HepG2 (cell line): ENCODE data around the gene LAMB4. TPM values are rescaled to one million over a fixed set of nuclear protein-coding genes. Genes with fewer than 3 reads are reported as not detected.

Experiments used
- ATAC-seq: fragments of 200-7000 bp; cut with Tn5 transposase; 3 replicates; pipeline ENCODE4 v1.9.1; 2020; ENCODE audit warnings: mild to moderate bottlenecking, moderate library complexity
- BruUV-seq: library from RNA; stranded (reverse); fragments of 400-500 nt; replicated peaks from 2 replicates; lab custom pipeline; 2021; lab: Mats Ljungman, UMichigan
- CTCF ChIA-PET: fragments of 300-600 bp; formaldehyde crosslinking; extraction: SDS; loops from one replicate; lab custom pipeline; 2021; ENCODE audit warnings: low total read pairs, inconsistent platforms, low intra/inter-chr PET ratio; lab: Yijun Ruan, JAX
- POLR2A ChIA-PET: fragments of 350-600 bp; sonication (Branson Sonifier 250); formaldehyde crosslinking; loops from one replicate; lab custom pipeline; 2020; ENCODE audit warnings: antibody characterized with exemption, inconsistent platforms; lab: Yijun Ruan, JAX
- DNase-seq: peaks from one replicate; pipeline ENCODE4 v3.0.0-alpha.2; 2015; ENCODE audit warnings: low spot score
- FAIRE-seq: peaks from 3 replicates; lab custom pipeline; 2011; peaks lifted over from hg19 to GRCh38; lab: Jason Lieb, UNC
- H2AFZ ChIP-seq: one replicate; pipeline ENCODE4 v1.6.1; 2011; ENCODE audit warnings: low read length, inconsistent platforms
- H3K27ac ChIP-seq: fragments of 300-600 bp; 3 replicates; pipeline ENCODE4 v1.8.0; 2011; ENCODE audit warnings: mixed run types, mild to moderate bottlenecking, mixed read lengths, low read length, inconsistent platforms; ENCODE audit not compliant: insufficient read depth; ENCODE audit errors: extremely low read length
- H3K27me3 ChIP-seq, 2 experiments: fragments of 200-600 bp in 1 of 2; 2 replicates in 1 of 2; 3 replicates in 1 of 2; pipeline versions ENCODE4 v1.6.0 to v1.8.0; 2011; ENCODE audit warnings: low read length in 2 of 2, mild to moderate bottlenecking in 2 of 2, moderate library complexity in 2 of 2, inconsistent platforms in 1 of 2; ENCODE audit not compliant: insufficient read depth in 2 of 2, control insufficient read depth in 1 of 2
- H3K36me3 ChIP-seq, 2 experiments: fragments of 200-600 bp in 1 of 2; replicated peaks in 1 of 2; 2 replicates in 1 of 2; 3 replicates in 1 of 2; pipeline versions ENCODE4 v1.5.1 to v1.8.0; 2011; ENCODE audit warnings: low read length in 2 of 2, inconsistent platforms in 1 of 2; ENCODE audit not compliant: insufficient read depth in 2 of 2, control insufficient read depth in 1 of 2
- H3K4me1 ChIP-seq: 2 replicates; pipeline ENCODE4 v1.5.1; 2012; ENCODE audit warnings: low read length, inconsistent platforms; ENCODE audit not compliant: insufficient read depth
- H3K4me2 ChIP-seq: 2 replicates; pipeline ENCODE4 v1.6.0; 2011; ENCODE audit warnings: low read depth, low read length, inconsistent platforms
- H3K4me3 ChIP-seq, 3 experiments: fragments of 200-600 bp in 1 of 3; sonication (generic), shearing (Covaris generic) in 1 of 3; replicated peaks in 1 of 3; 2 replicates each; pipeline ENCODE4 v1.5.1; 2011 to 2016; ENCODE audit warnings: low read length in 3 of 3, inconsistent platforms in 2 of 3, low read depth in 2 of 3, mild to moderate bottlenecking in 2 of 3, control low read depth in 1 of 3, mixed read lengths in 1 of 3; ENCODE audit not compliant: insufficient read depth in 1 of 3
- H3K79me2 ChIP-seq: one replicate; pipeline ENCODE4 v1.6.1; 2011; ENCODE audit warnings: low read length, inconsistent platforms; ENCODE audit not compliant: insufficient read depth
- H3K9ac ChIP-seq: 2 replicates; pipeline ENCODE4 v1.6.0; 2011; ENCODE audit warnings: mild to moderate bottlenecking, low read depth, low read length, inconsistent platforms; ENCODE audit not compliant: insufficient read depth
- H3K9me3 ChIP-seq: 2 replicates; pipeline ENCODE4 v1.5.1; 2012; ENCODE audit warnings: mild to moderate bottlenecking, low read length
- H4K20me1 ChIP-seq: 2 replicates; pipeline ENCODE4 v1.6.0; 2011; ENCODE audit warnings: inconsistent platforms, mild to moderate bottlenecking, low read length, moderate library complexity; ENCODE audit not compliant: insufficient read depth
- ATF1 ChIP-seq: IDR thresholded peaks from 2 replicates; pipeline ENCODE4 v1.6.1; 2016; ENCODE audit warnings: mild to moderate bottlenecking, control low read depth
- MEIS1 ChIP-seq: sonication (generic); formaldehyde crosslinking; IDR thresholded peaks from 2 replicates; pipeline ENCODE4 v1.9.0; 2021; ENCODE audit warnings: mild to moderate bottlenecking, missing genetic modification reagents, moderate library complexity, borderline replicate concordance
- NR2F1 ChIP-seq, 2 experiments: fragments of 450-650 bp in 1 of 2; formaldehyde crosslinking in 1 of 2; IDR thresholded peaks; 2 replicates each; pipeline versions ENCODE4 v1.5.0 to v1.6.1; 2016 to 2020; ENCODE audit warnings: mild to moderate bottlenecking in 1 of 2, missing compliant biosample characterization in 1 of 2, missing genetic modification reagents in 1 of 2, moderate library complexity in 1 of 2
- PHF20 ChIP-seq: sonication (generic); formaldehyde crosslinking; IDR thresholded peaks from 2 replicates; pipeline ENCODE4 v1.5.0; 2020; ENCODE audit warnings: mild to moderate bottlenecking, missing genetic modification reagents
- POLR2AphosphoS2 ChIP-seq: IDR thresholded peaks from 2 replicates; pipeline ENCODE4 v1.6.1; 2011; ENCODE audit warnings: low read depth, low read length, improper control_type of control experiment
- RCOR2 ChIP-seq: IDR thresholded peaks from 2 replicates; pipeline ENCODE4 v1.6.1; 2016; ENCODE audit warnings: missing biosample characterization, missing genetic modification reagents
- RFX5 ChIP-seq: IDR thresholded peaks from 2 replicates; pipeline ENCODE4 v1.6.1; 2011; ENCODE audit warnings: low read depth, low read length, improper control_type of control experiment
- SMC3 ChIP-seq: IDR thresholded peaks from 2 replicates; pipeline ENCODE4 v1.6.1; 2011; ENCODE audit warnings: low read length, improper control_type of control experiment
- TARDBP ChIP-seq: sonication (generic); formaldehyde crosslinking; IDR thresholded peaks from 2 replicates; pipeline ENCODE4 v1.8.0; 2022; ENCODE audit warnings: mild to moderate bottlenecking, missing genetic modification reagents
- ZNF589 ChIP-seq: sonication (generic); formaldehyde crosslinking; conservative IDR thresholded peaks from 2 replicates; pipeline ENCODE4 v1.8.0; 2022; ENCODE audit warnings: mild to moderate bottlenecking, moderate library complexity, missing genetic modification reagents
- ZNF598 ChIP-seq: sonication (generic); formaldehyde crosslinking; IDR thresholded peaks from 2 replicates; pipeline ENCODE4 v1.5.1; 2020; ENCODE audit warnings: mild to moderate bottlenecking, missing genetic modification reagents, borderline replicate concordance
- ZNF816 ChIP-seq: sonication (generic); formaldehyde crosslinking; IDR thresholded peaks from 2 replicates; pipeline ENCODE4 v1.8.0; 2022; ENCODE audit warnings: missing genetic modification reagents, mild to moderate bottlenecking, borderline replicate concordance
- ZSCAN9 ChIP-seq: IDR thresholded peaks from 2 replicates; pipeline ENCODE4 v1.6.1; 2016; ENCODE audit warnings: borderline replicate concordance
- WGBS: methylation state at CpG from one replicate; pipeline ENCODE4 v1.1.6; 2017; ENCODE audit warnings: low lambda C conversion rate; 5-methylcytosine and 5-hydroxymethylcytosine counted together
- in situ Hi-C: cut with HindIII; loops from 2 replicates; pipeline ENCODE4 v1.10.0; 2017; ENCODE audit warnings: low pct_unique_long_range_greater_than_20kb; ENCODE audit not compliant: extremely low pct_ligation_motif_present
- intact Hi-C: fragments of 100-400 bp; cut with micrococcal nuclease; formaldehyde crosslinking; loops from one replicate; pipeline ENCODE4 v1.10.0; 2022; ENCODE audit not compliant: unreplicated experiment
- polyA plus RNA-seq, 8 experiments: library from polyadenylated mRNA; depleted of rRNA in 3 of 8; stranded (reverse) in 7 of 8; unstranded in 1 of 8; fragments of >200 nt; fragmentation: Illumina TruSeq in 4 of 8; extraction: Trizol in 4 of 8; gene quantifications; 2 replicates each; pipeline versions ENCODE4 v1.2.1 to v1.2.3, GENCODE V29; 2011 to 2016; ENCODE audit warnings: low read depth in 4 of 8, missing spikeins in 1 of 8, mixed read lengths in 1 of 8; ENCODE audit not compliant: insufficient read depth in 1 of 8
- total RNA-seq, 5 experiments: library from RNA; depleted of rRNA; stranded (reverse); fragments of >200 nt; fragmentation: Illumina TruSeq; extraction: Trizol; gene quantifications; 2 replicates each; pipeline ENCODE4 v1.2.3, GENCODE V29; 2016; ENCODE audit warnings: low read depth in 1 of 5
- TF ChIP-seq, protein P1 (sequence below): sonication (generic); formaldehyde crosslinking; IDR thresholded peaks from 2 replicates; pipeline ENCODE4 v1.4.0; 2020; ENCODE audit warnings: mild to moderate bottlenecking, missing genetic modification reagents
- TF ChIP-seq, protein P2 (sequence below), 2 experiments: sonication (generic) in 1 of 2; formaldehyde crosslinking in 1 of 2; IDR thresholded peaks; 2 replicates each; pipeline versions ENCODE4 v1.5.1 to v1.6.1; 2011 to 2020; ENCODE audit warnings: borderline replicate concordance in 1 of 2, low read depth in 1 of 2, low read length in 1 of 2, mild to moderate bottlenecking in 1 of 2, missing genetic modification reagents in 1 of 2, moderate library complexity in 1 of 2
- TF ChIP-seq, protein P3 (sequence below): sonication (generic); IDR thresholded peaks from 2 replicates; pipeline ENCODE4 v1.6.1; 2016; ENCODE audit warnings: low read depth, borderline replicate concordance

The LAMB4 gene
- total and polyA plus RNA-seq, 2 of the 13 experiments (the other 11 are each of a cell fraction or from before 2014, with no cell fraction given), result 0.05 TPM; not detected in 1

DNA sequence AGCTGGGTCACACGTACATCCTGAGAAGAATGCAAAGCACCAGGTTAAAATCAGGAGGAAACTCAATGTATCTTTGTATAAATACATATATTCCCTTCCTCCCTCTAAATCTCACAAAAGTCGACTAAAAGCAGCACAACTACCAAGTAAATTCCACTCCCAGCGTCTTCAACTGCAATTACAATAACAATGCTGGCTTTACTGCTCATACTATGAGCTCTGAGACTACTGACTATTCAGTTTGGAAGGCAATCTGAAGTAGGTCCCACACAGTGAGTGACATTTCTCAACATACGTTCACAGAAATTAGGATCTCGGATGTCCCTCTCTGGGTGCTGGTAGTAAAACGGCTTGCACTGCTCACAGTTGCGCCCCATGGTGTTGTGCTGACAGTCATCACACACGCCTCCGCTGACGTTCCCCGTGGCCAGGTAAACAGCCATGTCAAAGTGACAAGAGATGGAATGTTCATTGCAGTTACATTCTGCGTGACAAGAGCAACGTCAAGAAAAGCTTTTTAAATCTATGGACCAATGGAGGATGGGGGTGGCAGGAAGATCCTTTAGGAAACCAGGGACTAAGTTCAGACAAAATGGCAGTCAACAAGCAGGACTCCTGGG, 154.7 kb downstream of the LAMB4 start:
- H3K79me2 ChIP-seq, result no peaks in the 10 kb centered on the region
- FAIRE-seq (no peak), ATAC-seq (no peak), DNase-seq (no peak)
- no peaks in the 10 kb centered on the region for H3K9me3 ChIP-seq
- no peak overlapping the region for H3K27ac ChIP-seq
- ChIA-PET CTCF (no interaction called here), POLR2A (no interaction called here)
- in situ Hi-C loops (no loop called here), intact Hi-C loops (no loop called here)
- peaks cover 25 to 64% of the 10 kb centered on the region in 2 experiments for H3K36me3 ChIP-seq
- no peak overlapping the region for H2AFZ ChIP-seq
- H4K20me1 ChIP-seq, result no peaks in the 10 kb centered on the region
- no TSS peak for BruUV-seq
- no peak overlapping the region for H3K4me2 ChIP-seq
- peaks cover 31% of the 10 kb centered on the region for H3K4me1 ChIP-seq
- no peak overlapping the region for H3K4me3 ChIP-seq
- H3K27me3 ChIP-seq, result no peaks in the 10 kb centered on the region
- 96% methylated on average over 13 of the region's 13 CpGs for WGBS
- H3K9ac ChIP-seq, result no peak overlapping the region
- TF ChIP-seq ZNF598 (CRISPR knock-in tag) (no peak), ZSCAN9 (CRISPR knock-in tag) (no peak), RCOR2 (CRISPR knock-in tag) (no peak), MEIS1 (no peak), POLR2AphosphoS2 (no peak), ZNF816 (CRISPR knock-in tag) (no peak), RFX5 (no peak), ATF1 (CRISPR knock-in tag) (no peak)
- TF ChIP-seq, protein P1, sequence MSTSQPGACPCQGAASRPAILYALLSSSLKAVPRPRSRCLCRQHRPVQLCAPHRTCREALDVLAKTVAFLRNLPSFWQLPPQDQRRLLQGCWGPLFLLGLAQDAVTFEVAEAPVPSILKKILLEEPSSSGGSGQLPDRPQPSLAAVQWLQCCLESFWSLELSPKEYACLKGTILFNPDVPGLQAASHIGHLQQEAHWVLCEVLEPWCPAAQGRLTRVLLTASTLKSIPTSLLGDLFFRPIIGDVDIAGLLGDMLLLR, result no peak

DNA sequence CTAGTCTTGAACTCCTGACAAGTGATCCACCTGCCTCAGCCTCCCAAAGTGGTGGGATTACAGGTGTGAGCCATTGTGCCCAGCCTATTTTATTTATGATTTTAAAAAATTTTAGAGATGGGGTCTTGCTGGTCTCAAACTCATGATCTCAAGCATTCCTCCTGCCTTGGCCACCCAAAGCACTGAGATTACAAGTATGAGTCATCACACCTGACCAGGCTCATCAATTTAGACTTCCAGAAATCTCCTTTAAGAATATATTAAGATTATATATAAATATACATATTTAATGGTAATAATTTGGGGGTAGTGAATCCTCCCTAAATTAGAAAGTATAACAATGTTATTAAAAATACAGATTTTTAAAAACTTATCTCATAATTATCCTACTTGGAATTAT, 156.3 kb downstream of the LAMB4 start:
- DNase-seq (no peak), ATAC-seq (no peak), FAIRE-seq (no peak)
- Histone ChIP-seq H3K79me2 (no peaks in the 10 kb centered on the region), H3K27me3 (no peaks in the 10 kb centered on the region), H3K4me2 (no peak overlapping the region), H3K4me1 (peaks cover 31% of the 10 kb centered on the region), H3K9ac (no peak overlapping the region), H3K27ac (no peak overlapping the region), H2AFZ (no peak overlapping the region), H3K36me3 (peaks cover 23 to 52% of the 10 kb centered on the region in 2 experiments), H3K4me3 (no peak overlapping the region), H4K20me1 (no peaks in the 10 kb centered on the region), H3K9me3 (no peaks in the 10 kb centered on the region)
- in situ Hi-C loops, result no loop called here
- BruUV-seq, result no TSS peak
- ChIA-PET POLR2A (interaction anchor here (2.2 kb wide), 1 partner anchor 30 kb away, joined by 10 read pairs; the partner anchor contains the start of gene LAMB1), CTCF (no interaction called here)
- intact Hi-C loops, result no loop called here
- TF ChIP-seq TARDBP (CRISPR knock-in tag) (no peak), SMC3 (no peak), ZNF589 (CRISPR knock-in tag) (no peak), PHF20 (CRISPR knock-in tag) (no peak), NR2F1 (CRISPR knock-in tag; IDR thresholded peaks at IDR 0.05) (no peak)
- TF ChIP-seq, protein P2, sequence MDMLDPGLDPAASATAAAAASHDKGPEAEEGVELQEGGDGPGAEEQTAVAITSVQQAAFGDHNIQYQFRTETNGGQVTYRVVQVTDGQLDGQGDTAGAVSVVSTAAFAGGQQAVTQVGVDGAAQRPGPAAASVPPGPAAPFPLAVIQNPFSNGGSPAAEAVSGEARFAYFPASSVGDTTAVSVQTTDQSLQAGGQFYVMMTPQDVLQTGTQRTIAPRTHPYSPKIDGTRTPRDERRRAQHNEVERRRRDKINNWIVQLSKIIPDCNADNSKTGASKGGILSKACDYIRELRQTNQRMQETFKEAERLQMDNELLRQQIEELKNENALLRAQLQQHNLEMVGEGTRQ (IDR thresholded peaks at IDR 0.05; ENCODE audit: low read depth, low read length), result no peak
- TF ChIP-seq, protein P2 (CRISPR knock-in tag; IDR thresholded peaks at IDR 0.05; ENCODE audit: borderline replicate concordance), result no peak
- TF ChIP-seq, protein P3, sequence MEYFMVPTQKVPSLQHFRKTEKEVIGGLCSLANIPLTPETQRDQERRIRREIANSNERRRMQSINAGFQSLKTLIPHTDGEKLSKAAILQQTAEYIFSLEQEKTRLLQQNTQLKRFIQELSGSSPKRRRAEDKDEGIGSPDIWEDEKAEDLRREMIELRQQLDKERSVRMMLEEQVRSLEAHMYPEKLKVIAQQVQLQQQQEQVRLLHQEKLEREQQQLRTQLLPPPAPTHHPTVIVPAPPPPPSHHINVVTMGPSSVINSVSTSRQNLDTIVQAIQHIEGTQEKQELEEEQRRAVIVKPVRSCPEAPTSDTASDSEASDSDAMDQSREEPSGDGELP, result no peak
